K562 (cell line): ENCODE data around the gene ST6GAL1. TPM values are rescaled to one million over a fixed set of nuclear protein-coding genes. Genes with fewer than 3 reads are reported as not detected.
A peak's percentile ranks its signal among the peaks of the same experiment; 100 is the strongest.

Experiments used
- CHD2 ChIP-seq: IDR thresholded peaks from 2 replicates; pipeline ENCODE4 v1.6.1; 2011; ENCODE audit warnings: low read depth, low read length
- DACH1 ChIP-seq: fragments of 450-650 bp; IDR thresholded peaks from 2 replicates; pipeline ENCODE4 v1.6.1; 2018; ENCODE audit not compliant: partially characterized antibody
- DMBX1 ChIP-seq: fragments of 250-450 bp; sonication (Bioruptor Pico); IDR thresholded peaks from 2 replicates; pipeline ENCODE4 v1.8.0; 2022; ENCODE audit warnings: inconsistent platforms, mild to moderate bottlenecking, moderate library complexity, borderline replicate concordance
- ESRRA ChIP-seq: fragments of 450-650 bp; IDR thresholded peaks from 2 replicates; pipeline ENCODE4 v1.6.1; 2014; ENCODE audit warnings: low read depth, mild to moderate bottlenecking, moderate library complexity, borderline replicate concordance
- HLTF ChIP-seq: fragments of 450-650 bp; IDR thresholded peaks from 2 replicates; pipeline ENCODE4 v1.6.1; 2016
- L3MBTL2 ChIP-seq: fragments of 450-650 bp; IDR thresholded peaks from 2 replicates; pipeline ENCODE4 v1.6.1; 2016; ENCODE audit warnings: mild to moderate bottlenecking, moderate library complexity
- MLX ChIP-seq, 2 experiments: fragments of 450-650 bp in 1 of 2; sonication (generic) in 1 of 2; formaldehyde crosslinking; conservative IDR thresholded peaks; 2 replicates each; pipeline versions ENCODE4 v1.4.0 to v1.8.1; 2020 to 2022; ENCODE audit warnings: mild to moderate bottlenecking in 1 of 2, missing genetic modification reagents in 1 of 2
- NR2C1 ChIP-seq, 2 experiments: fragments of 450-650 bp; IDR thresholded peaks; 2 replicates each; pipeline ENCODE4 v1.6.1; 2017; ENCODE audit warnings: mild to moderate bottlenecking in 2 of 2, antibody characterized with exemption in 1 of 2, inconsistent platforms in 1 of 2, missing compliant biosample characterization in 1 of 2, missing genetic modification characterization in 1 of 2
- PRDM10 ChIP-seq: fragments of 450-650 bp; IDR thresholded peaks from 2 replicates; pipeline ENCODE4 v1.6.1; 2018; ENCODE audit not compliant: partially characterized antibody
- RHOXF2B ChIP-seq: fragments of 250-450 bp; sonication (Bioruptor Pico); conservative IDR thresholded peaks from 2 replicates; pipeline ENCODE4 v1.5.1; 2021
- THAP7 ChIP-seq: fragments of 250-450 bp; sonication (Bioruptor Pico); IDR thresholded peaks from 2 replicates; pipeline ENCODE4 v1.5.0; 2021
- ZFX ChIP-seq: sonication (generic); formaldehyde crosslinking; IDR thresholded peaks from 2 replicates; pipeline ENCODE4 v1.8.0; 2022; ENCODE audit warnings: mild to moderate bottlenecking, missing genetic modification reagents, moderate library complexity
- ZNF124 ChIP-seq: sonication (generic); formaldehyde crosslinking; IDR thresholded peaks from 2 replicates; pipeline ENCODE4 v1.8.1; 2022; ENCODE audit warnings: missing genetic modification reagents
- ZNF263 ChIP-seq: sonication (generic); formaldehyde crosslinking; IDR thresholded peaks from 2 replicates; pipeline ENCODE4 v1.8.0; 2022; ENCODE audit warnings: mild to moderate bottlenecking, missing genetic modification reagents, borderline replicate concordance
- ZNF766 ChIP-seq: fragments of 200-800 bp; sonication (Bioruptor generic); conservative IDR thresholded peaks from 2 replicates; pipeline ENCODE4 v1.6.1; 2016; ENCODE audit warnings: missing genetic modification characterization, missing compliant biosample characterization
- polyA plus RNA-seq, 8 experiments: library from polyadenylated mRNA; depleted of rRNA in 4 of 8; stranded (reverse) in 5 of 8; unstranded in 3 of 8; fragments of >200 nt; fragmentation: Nextera tagmentation in 2 of 8; fragmentation: Illumina TruSeq in 1 of 8; extraction: Ambion mirVana in 2 of 8; extraction: Trizol in 1 of 8; gene quantifications; 2 replicates each; pipeline versions ENCODE4 v1.2.1 to v1.2.3, GENCODE V29; 2011 to 2014; ENCODE audit warnings: inconsistent platforms in 1 of 8, missing spikeins in 1 of 8
- total RNA-seq, 7 experiments: library from RNA; depleted of rRNA in 6 of 7; stranded (reverse); fragments of >200 nt in 6 of 7; fragmentation: Illumina TruSeq in 2 of 7; extraction: Trizol in 2 of 7; gene quantifications; 2 replicates each; pipeline versions ENCODE4 v1.2.1 to v1.2.3, GENCODE V29; 2011 to 2021; ENCODE audit warnings: low replicate concordance in 1 of 7
- TF ChIP-seq, protein P1 (sequence below): sonication (generic); formaldehyde crosslinking; IDR thresholded peaks from 2 replicates; pipeline ENCODE4 v1.8.0; 2022; ENCODE audit warnings: missing genetic modification reagents, mild to moderate bottlenecking, borderline replicate concordance
- TF ChIP-seq, protein P2 (sequence below): sonication (generic); formaldehyde crosslinking; IDR thresholded peaks from 2 replicates; pipeline ENCODE4 v1.8.1; 2023; ENCODE audit warnings: mild to moderate bottlenecking, missing genetic modification reagents

The ST6GAL1 gene
- total and polyA plus RNA-seq, 9 of the 15 experiments (the other 6 are each of a cell fraction or from before 2014, with no cell fraction given), result 31.9 to 145 (median 71.0) TPM

- TF ChIP-seq THAP7 (no peak), MLX (CRISPR knock-in tag; conservative IDR thresholded peaks at IDR 0.05) (no peak), NR2C1 (IDR thresholded peaks at IDR 0.05) (no peak), NR2C1 (tag; IDR thresholded peaks at IDR 0.05) (peak; percentile 37; the same call in 1 of the 2 replicates), CHD2 (no peak), ESRRA (peak; percentile 92), HLTF (no peak), PRDM10 (no peak), DMBX1 (CRISPR knock-in tag) (peak; percentile 18; the same call in 1 of the 2 replicates), ZFX (CRISPR knock-in tag) (no peak; the same call in 1 of the 2 replicates), ZNF766 (CRISPR knock-in tag) (no peak), RHOXF2B (CRISPR knock-in tag) (no peak), L3MBTL2 (peak; percentile 13; the same call in 1 of the 2 replicates), ZNF124 (CRISPR knock-in tag) (no peak), DACH1 (peak; percentile 68), ZNF263 (CRISPR knock-in tag) (no peak)
- TF ChIP-seq, protein P1, sequence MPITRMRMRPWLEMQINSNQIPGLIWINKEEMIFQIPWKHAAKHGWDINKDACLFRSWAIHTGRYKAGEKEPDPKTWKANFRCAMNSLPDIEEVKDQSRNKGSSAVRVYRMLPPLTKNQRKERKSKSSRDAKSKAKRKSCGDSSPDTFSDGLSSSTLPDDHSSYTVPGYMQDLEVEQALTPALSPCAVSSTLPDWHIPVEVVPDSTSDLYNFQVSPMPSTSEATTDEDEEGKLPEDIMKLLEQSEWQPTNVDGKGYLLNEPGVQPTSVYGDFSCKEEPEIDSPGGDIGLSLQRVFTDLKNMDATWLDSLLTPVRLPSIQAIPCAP (CRISPR knock-in tag), result no peak
- TF ChIP-seq, protein P2, sequence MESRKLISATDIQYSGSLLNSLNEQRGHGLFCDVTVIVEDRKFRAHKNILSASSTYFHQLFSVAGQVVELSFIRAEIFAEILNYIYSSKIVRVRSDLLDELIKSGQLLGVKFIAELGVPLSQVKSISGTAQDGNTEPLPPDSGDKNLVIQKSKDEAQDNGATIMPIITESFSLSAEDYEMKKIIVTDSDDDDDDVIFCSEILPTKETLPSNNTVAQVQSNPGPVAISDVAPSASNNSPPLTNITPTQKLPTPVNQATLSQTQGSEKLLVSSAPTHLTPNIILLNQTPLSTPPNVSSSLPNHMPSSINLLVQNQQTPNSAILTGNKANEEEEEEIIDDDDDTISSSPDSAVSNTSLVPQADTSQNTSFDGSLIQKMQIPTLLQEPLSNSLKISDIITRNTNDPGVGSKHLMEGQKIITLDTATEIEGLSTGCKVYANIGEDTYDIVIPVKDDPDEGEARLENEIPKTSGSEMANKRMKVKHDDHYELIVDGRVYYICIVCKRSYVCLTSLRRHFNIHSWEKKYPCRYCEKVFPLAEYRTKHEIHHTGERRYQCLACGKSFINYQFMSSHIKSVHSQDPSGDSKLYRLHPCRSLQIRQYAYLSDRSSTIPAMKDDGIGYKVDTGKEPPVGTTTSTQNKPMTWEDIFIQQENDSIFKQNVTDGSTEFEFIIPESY (CRISPR knock-in tag), result peak; percentile 41; the same call in 1 of the 2 replicates
Observed at GRCh38 chr3:186937017-186937875, 6.9 kb downstream of the ST6GAL1 start (continued).
